ENCODE results near the gene PPM1A. TPM values are rescaled to one million over a fixed set of nuclear protein-coding genes. Genes with fewer than 3 reads are reported as not detected.

Gene PPM1A
- total RNA-seq, 1 donor from 2014 or later: 10.2 TPM

DNA sequence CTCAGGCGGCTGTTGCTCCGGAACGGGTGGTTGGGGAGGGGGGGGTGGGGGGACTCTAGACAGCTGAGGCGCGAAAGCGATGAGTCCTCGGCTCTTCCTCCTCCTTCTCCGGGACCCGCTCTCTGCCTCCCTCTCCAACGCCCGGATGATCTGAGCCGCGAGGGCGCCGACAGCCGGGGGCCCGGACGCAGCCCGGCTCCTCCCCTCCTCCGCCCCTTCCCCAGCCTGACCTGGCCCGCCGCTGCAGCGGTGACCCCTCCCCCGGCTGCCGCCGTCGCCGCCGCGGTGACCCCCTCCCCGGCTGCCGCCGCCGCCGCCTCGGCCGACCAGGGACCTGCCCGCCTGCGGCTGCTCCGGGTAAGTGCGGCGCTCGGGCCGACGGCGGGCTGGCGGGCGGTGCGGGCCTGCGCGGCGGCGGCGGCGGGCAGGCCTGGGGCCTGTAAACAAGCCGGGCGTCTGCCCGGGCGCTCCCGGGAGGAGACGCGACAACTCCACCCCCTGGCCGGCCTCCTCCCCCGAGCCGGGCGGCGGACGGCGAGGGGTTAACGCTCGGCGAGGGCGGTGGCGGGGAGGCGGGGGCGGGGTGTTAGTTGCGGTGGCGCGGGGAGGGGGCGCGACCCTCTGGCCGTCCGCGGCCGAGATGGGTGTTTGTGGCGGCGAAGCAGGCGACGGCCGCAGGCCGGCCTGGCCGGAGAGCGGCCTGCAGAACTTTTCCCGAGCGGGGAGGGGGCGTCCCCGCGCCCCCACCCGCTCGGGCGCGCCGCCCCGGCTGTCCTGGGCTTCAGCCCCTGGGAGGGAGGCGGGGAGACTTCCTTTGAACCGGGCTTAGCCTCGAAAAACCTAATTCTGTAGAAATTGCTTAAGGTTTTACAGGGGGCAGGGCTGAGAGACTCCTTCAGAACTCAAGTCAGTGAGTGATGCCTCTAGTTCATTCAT, 568 bp downstream of the PPM1A start:
- peak overlapping the region; percentile 69 for H3K4me3 ChIP-seq (ENCODE audit: low read depth, low read length)
- DNase-seq (ENCODE audit: low read depth): no peak
- TF ChIP-seq, protein P1, sequence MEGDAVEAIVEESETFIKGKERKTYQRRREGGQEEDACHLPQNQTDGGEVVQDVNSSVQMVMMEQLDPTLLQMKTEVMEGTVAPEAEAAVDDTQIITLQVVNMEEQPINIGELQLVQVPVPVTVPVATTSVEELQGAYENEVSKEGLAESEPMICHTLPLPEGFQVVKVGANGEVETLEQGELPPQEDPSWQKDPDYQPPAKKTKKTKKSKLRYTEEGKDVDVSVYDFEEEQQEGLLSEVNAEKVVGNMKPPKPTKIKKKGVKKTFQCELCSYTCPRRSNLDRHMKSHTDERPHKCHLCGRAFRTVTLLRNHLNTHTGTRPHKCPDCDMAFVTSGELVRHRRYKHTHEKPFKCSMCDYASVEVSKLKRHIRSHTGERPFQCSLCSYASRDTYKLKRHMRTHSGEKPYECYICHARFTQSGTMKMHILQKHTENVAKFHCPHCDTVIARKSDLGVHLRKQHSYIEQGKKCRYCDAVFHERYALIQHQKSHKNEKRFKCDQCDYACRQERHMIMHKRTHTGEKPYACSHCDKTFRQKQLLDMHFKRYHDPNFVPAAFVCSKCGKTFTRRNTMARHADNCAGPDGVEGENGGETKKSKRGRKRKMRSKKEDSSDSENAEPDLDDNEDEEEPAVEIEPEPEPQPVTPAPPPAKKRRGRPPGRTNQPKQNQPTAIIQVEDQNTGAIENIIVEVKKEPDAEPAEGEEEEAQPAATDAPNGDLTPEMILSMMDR (conservative IDR thresholded peaks at IDR 0.05; ENCODE audit: low read depth, low read length): no peak

DNA sequence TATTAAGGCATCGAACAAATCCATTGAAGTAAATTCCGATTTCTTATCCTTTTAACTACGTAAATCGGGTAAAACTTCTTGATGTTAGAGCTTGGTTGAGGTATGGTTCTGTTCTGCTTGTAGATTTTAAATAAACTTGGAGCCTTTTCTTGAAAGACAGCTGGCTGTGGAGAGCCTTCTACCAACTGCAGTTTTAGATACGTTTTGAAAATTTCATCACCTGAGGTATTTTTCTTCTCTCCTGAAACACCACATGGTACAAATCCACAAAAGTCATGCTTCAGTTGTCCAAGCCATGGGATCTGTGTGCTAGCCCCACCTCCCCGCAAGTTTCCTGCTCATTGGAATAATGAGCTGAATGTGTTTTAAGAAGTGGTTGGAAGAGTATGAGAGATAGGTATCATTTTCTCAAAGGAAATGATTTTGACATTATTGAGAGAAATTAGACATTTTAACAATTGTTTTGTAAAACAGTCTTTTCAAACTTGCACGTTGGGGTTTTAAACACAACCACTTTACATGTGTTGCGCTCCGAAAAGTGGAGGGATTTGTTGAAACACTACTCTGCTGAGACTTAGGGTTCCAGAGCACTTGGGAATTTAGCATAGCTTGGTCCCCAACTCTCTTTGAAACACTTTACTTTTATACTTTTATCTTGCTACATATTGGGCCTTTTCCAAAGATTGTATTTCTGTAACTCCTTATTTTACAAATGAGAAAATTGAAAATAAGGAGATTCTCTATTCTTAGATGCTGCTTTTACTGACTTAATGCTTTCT, 1.4 kb downstream of the PPM1A start:
- DNase-seq (ENCODE audit: low read depth): peak; percentile 68

DNA sequence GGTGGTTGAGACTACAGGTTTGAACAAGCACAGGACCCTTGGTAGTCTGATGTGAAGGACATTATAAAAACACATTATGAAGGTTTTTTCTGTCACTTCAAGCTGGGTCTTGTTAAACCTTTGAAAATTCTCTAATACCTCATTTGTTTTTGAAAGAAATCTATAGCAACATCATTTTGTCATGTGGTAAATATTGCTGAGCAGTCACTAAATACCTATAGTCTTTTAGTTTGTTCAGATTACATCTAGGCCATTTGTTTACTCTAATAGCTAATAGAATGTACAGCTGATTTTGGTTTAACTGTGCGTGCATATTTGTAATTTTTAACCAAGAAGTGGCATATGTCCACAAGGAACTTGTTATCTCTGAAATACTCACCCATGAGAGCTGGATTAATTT, 2.9 kb downstream of the PPM1A start:
- DNase-seq (ENCODE audit: low read depth): no peak
- TF ChIP-seq, protein P1 (conservative IDR thresholded peaks at IDR 0.05; ENCODE audit: low read depth, low read length): no peak
- H3K4me3 ChIP-seq (ENCODE audit: low read depth, low read length): peak overlapping the region; percentile 69

More for the DNA sequence above, 1.4 kb downstream of the PPM1A start:
- TF ChIP-seq, protein P1 (conservative IDR thresholded peaks at IDR 0.05; ENCODE audit: low read depth, low read length): no peak
- H3K4me3 ChIP-seq (ENCODE audit: low read depth, low read length): peak overlapping the region; percentile 69

DNA sequence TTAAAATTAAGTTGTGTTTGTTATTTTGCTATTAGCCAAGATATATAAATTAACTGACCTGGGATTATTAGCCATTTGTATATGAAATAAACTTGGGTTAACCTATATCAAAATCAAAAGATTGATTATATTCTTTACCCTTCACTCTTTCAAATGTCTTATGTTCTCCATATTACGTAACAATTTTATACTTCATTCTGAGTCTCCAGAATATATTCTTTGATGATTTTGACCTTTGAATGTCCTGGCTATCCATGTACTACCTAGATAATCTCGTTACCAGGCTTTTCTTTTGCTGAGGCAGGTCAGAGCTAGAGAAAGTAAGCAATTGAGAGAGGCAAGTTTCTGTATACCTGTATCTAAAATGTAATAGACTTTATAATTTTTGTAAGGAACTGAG, 3.6 kb downstream of the PPM1A start:
- H3K4me3 ChIP-seq (ENCODE audit: low read depth, low read length): no peak overlapping the region
- DNase-seq (ENCODE audit: low read depth): no peak
- TF ChIP-seq, protein P1 (conservative IDR thresholded peaks at IDR 0.05; ENCODE audit: low read depth, low read length): no peak

DNA sequence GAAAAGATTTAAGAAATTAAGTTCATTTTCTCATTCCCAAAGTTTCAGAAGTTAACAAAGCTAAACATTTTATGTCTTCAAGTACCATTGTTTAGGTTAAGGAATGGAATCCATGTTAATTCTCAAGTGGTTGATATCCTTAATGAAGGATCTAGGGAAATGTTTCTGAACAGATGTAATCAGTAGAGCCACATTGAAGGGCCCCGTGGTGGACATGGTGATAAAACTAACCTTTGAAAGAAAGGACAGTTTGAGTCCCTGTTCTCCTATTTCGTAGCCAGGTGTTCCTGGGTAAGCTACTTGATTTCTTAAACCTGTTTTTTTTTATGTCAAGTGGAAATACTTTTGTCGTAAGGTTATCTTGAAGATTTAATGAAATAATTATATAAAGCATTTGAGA, 4.6 kb downstream of the PPM1A start:
- no peak for DNase-seq (ENCODE audit: low read depth)
- TF ChIP-seq, protein P1 (conservative IDR thresholded peaks at IDR 0.05; ENCODE audit: low read depth, low read length): no peak

DNA sequence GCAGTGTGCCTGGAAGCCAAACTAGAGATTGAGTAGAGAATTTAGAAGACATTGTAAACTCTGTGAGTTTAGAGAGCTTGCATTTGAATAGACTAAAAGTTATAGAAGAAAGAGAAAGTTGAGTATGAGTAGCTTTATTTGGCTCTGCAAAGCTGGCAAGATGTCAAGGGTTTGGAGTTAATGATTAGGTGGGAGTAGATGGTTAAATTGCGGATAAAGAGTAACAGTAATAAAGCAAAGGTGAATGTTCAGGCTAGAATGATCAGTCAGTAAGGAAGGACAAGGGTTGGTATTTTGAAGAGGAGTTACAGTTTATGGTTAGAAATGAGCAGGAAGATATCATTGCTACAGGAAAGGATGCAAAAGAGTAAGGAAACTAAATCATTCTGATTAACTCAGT, 5.2 kb downstream of the PPM1A start:
- peak; percentile 70 for DNase-seq (ENCODE audit: low read depth)

More for the DNA sequence above, 4.6 kb downstream of the PPM1A start:
- H3K4me3 ChIP-seq (ENCODE audit: low read depth, low read length): peak overlapping the region; percentile 42

More for the DNA sequence above, 5.2 kb downstream of the PPM1A start:
- TF ChIP-seq, protein P1 (conservative IDR thresholded peaks at IDR 0.05; ENCODE audit: low read depth, low read length): no peak
- peak overlapping the region; percentile 42 for H3K4me3 ChIP-seq (ENCODE audit: low read depth, low read length)
